OCI-M2 (cell line): Measurements from ENCODE around the gene SUN3.
"Not testable (repeated sequence)": the region's sequence is repeated elsewhere in the genome, so short reads cannot be mapped to it uniquely, and the experiment has no call there.

ENCODE experiments used
- DNase-seq: peaks from one replicate; lab custom pipeline; 2025; ENCODE audit not compliant: unreplicated experiment; lab: John Stamatoyannopoulos, UW

The SUN3 gene

DNA sequence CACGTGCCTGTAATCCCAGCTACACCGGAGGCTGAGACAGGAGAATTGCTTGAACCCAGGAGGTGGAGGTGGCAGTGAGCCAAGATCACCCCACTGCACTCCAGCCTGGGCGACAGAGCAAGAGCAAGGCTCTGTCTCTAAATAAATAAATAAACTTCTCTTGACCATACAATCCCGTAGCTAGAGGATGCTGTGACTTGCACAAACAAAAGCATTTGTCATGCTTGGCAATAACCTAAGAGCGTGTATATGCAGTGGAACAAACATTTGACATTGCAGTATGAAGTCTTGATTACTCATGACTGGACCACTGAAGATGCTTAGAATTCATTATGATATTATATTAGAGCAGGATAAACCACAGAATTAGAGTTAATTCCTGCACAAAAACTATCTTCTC, 5.0 kb upstream of the SUN3 start:
- no peak for DNase-seq

GRCh38 chr7:48031111-48031510, 2.2 kb upstream of the SUN3 start:
- no peak for DNase-seq

DNA sequence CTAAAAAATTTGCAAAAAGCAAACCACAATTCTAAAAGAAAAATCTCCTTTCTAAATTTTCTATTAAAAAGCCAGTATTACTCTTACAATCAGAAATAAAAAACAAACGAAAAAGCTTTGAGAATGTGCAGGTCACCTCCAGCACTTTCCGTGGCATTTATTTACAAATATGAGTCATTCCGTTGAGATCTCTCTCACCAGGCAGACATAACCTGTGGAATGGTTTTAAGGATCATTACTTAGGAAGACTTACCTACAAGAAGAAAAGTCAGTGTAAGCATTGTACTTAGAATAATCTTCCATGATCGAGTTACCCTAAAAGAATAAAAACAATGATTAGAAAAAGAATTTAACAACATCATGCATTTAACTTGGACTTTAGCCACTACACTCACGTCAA, 3.3 kb downstream of the SUN3 start:
- DNase-seq, result no peak

GRCh38 chr7:48017674-48018073, 11.2 kb downstream of the SUN3 start:
- DNase-seq, result no peak

DNA sequence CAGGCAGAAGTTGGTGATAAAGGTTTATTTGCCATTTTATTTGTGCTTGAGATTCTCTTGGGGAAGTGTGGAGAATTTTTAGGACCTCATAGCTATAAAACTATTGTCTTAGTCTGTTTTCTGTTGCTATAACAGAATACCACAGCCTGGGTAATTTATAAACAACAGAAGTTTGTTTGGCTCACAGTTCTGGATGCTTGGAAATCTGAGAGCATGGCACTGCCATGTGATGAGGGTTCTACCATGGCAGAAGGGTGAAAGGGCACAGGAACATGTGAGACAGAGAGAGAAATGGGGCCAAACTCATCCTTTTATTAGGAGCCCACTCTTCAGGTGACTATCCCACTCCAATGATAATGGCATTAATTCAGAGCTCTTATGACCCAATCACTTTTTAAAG, 12.3 kb downstream of the SUN3 start:
- no peak for DNase-seq

GRCh38 chr7:48011951-48012350, 17.0 kb downstream of the SUN3 start:
- DNase-seq, result no peak

DNA sequence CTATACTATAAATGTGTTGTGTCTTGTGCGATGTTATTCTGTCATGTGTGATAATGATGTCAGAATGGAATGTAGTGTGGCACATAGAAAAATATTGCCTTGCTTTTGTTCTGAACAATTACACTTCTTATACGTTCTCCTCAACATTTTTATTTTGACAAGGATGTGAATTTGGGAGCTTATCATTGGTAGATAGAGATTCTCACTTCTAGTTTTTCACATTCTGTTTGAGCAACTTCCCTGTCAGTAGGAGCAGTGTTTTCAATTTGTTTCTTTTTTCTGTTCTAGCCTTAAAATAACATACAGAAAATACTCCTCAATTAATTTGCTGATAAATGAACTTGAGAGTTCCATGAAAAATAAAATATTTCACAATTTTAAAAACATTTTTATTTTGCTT, 17.6 kb downstream of the SUN3 start:
- no peak for DNase-seq

- DNase-seq, result no peak
Observed at GRCh38 chr7:48009954-48010353, 19.0 kb downstream of the SUN3 start.

GRCh38 chr7:48009257-48009656, 19.6 kb downstream of the SUN3 start:
- DNase-seq, result no peak

GRCh38 chr7:48006866-48007265, 22.0 kb downstream of the SUN3 start:
- DNase-seq, result no peak

- DNase-seq, result no peak
Observed at GRCh38 chr7:48004638-48005037, 24.3 kb downstream of the SUN3 start.

DNA sequence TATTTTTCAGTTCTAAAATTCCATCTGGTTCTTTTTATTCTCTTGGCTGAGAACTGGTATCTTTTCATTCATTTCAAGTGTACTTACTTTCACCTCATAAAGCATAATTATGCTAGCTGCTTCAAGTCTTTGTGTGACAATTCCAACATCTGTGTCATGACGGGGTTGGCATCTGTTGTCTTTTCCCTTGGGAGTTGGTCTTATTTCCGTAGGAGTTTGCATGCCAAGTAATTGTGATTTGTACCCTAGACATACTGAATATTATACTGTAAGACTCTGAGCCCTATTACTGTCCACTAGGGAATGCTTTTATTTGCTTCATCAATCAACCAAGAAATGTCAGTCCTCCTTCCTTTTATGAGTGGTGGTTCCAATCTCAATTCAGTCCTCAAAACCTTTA, 24.9 kb downstream of the SUN3 start:
- no peak for DNase-seq

GRCh38 chr7:48000164-48000563, 28.7 kb downstream of the SUN3 start:
- not testable (repeated sequence) for DNase-seq

GRCh38 chr7:47999413-47999812, 29.5 kb downstream of the SUN3 start:
- no peak for DNase-seq

- DNase-seq, result no peak
Observed at GRCh38 chr7:47992446-47992845, 36.5 kb downstream of the SUN3 start.

GRCh38 chr7:47991741-47992311, 37.1 kb downstream of the SUN3 start:
- peak; percentile 41 for DNase-seq

GRCh38 chr7:47991270-47991669, 37.6 kb downstream of the SUN3 start:
- no peak for DNase-seq

DNA sequence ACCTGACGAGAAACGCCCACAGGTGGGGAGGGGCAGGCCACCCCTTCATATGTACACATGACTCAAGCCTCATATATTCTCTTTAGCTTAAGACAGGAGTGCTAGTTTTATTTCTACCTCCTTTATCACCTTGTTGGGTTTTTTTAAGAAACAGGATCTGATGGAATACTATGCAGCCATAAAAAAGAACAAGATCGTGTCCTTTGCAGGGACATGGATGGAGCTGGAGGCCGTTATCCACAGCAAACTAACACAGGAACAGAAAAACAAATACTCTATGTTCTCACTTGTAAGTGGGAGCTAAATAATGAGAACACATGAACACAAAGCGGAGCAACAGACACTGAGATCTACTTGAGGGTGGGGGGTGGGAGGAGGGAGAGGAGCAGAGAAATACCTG, 38.3 kb downstream of the SUN3 start:
- no peak for DNase-seq

DNA sequence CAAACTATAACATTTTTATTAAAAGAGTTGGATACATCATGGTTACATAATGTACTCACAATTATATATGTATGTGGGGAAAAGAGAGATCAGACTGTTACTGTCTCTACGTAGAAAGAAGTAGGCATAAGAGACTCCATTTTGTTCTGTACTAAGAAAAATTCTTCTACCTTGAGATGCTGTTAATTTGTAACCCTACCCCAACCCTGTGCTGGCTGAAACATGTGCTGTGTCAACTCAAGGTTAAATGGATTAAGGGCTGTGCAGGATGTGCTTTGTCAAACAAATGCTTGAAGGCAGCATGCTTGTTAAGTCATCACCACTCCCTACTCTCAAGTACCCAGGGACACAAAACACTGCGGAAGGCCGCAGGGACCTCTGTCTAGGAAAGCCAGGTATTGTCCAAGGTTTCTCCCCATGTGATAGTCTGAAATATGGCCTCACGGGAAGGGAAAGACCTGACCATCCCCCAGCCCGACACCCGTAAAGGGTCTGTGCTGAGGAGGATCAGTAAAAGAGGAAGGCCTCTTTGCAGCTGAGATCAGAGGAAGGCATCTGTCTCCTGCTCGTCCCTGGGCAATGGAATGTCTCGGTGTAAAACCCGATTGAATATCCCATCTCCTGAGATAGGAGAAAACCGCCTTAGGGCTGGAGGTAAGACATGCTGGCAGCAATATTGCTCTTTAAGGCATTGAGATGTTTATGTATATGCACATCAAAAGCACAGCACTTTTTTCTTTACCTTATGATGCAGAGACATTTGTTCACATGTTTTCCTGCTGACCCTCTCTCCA, 39.1 kb downstream of the SUN3 start:
- DNase-seq, result not testable (repeated sequence)

DNA sequence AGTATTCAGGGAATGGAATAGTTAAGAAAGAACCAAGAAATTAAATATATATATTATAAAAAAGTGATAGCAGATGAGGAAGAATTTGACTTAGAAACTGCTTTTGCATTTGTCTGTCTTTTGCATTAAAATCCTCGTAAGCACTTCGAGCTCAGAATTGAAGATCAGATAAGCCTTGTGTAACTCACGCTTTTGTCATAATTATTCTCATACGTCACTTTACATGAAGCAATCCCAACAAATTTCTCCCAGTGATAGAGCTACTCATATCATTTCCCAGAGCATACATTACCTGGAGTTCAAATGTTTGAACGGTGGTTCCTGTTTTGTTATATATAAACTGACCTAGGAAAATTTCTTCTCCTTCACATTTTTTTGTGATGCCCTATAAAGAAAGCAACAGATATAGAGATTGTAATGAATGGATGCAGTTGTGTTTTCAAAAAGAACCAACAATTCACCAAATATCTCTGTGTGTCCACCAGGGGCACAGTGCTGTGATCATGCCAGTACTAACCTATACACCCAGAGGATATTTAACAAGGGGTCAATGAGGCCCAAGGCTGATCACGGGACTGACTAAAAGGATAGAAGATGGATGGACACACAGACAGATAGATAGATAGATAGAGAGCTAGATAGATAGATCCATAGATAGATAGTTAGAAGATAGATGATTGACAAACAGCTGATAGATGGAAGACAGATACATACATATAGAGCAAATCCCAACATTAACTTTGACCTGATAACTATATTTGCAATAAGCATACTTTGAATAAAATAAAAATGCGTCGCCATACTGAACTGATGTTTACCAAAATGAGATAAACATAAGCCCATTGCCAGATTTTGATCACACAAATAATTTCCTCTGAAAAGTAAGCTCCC, 40.2 kb downstream of the SUN3 start:
- DNase-seq, result no peak

DNA sequence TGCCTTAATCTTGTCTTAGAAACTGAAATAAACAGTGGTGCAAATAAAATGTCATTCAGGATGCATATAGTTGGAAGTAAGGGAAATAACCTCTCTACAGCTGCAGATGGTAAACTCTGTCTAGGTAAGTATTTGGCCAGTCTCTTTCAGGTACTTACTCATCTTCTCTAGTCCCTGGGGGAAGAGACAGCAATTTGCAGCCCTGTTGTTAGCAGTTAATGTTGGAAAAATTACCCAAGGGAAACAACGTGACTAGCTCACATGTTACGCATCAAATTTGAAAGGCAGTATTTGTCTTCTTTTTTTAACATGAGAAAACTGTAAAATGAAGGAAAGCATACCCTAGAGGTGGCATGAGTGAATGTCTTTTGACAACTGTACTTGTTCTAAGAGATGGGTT, 46.3 kb downstream of the SUN3 start:
- DNase-seq, result no peak

DNA sequence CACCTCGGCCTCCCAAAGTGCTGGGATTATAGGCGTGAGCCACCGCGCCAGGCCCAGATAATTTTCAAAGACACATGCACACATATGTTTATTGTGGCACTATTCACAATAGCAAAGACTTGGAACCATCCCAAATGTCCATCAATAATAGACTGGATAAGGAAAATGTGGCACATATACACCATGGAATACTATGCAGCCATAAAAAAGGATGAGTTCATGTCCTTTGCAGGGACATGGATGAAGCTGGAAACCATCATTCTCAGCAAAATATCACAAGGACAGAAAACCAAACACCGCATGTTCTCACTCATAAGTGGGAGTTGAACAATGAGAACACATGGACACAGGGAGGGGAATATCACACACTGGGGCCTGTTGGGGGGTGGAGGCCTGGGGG, 48.3 kb downstream of the SUN3 start:
- DNase-seq, result not testable (repeated sequence)
